H1 (cell line): ENCODE results near the gene DMXL1. TPM values are rescaled to one million over a fixed set of nuclear protein-coding genes. Genes with fewer than 3 reads are reported as not detected.

Source experiments
- CTCF ChIA-PET: fragments of 300-600 bp; sonication (Branson Sonifier 250); formaldehyde crosslinking; loops from one replicate; lab custom pipeline; 2021; ENCODE audit not compliant: partially characterized antibody; lab: Charles Lee
- POLR2A ChIA-PET: fragments of 300-600 bp; sonication (Branson Sonifier 250); formaldehyde crosslinking; loops from one replicate; lab custom pipeline; 2021; ENCODE audit warnings: inconsistent platforms; ENCODE audit not compliant: partially characterized antibody; lab: Charles Lee
- DNase-seq, 2 experiments: peaks; one replicate each; pipeline versions ENCODE4 v3.0.0 to v3.0.0-alpha.2; 2010 to 2022; ENCODE audit warnings: low spot score in 2 of 2, low read depth in 1 of 2, mixed read lengths in 1 of 2
- FAIRE-seq: peaks from 2 replicates; lab custom pipeline; 2011; peaks lifted over from hg19 to GRCh38; lab: Jason Lieb, UNC
- H2AFZ ChIP-seq: 2 replicates; pipeline ENCODE4 v1.8.1; 2012; ENCODE audit warnings: low read length, inconsistent platforms
- H2AK5ac ChIP-seq: 2 replicates; pipeline ENCODE4 v1.6.1; 2013; ENCODE audit warnings: low read depth, low read length
- H2BK120ac ChIP-seq: replicated peaks from 2 replicates; pipeline ENCODE3; 2013; ENCODE audit warnings: low read depth, low read length, inconsistent platforms
- H2BK12ac ChIP-seq: 2 replicates; pipeline ENCODE4 v1.6.1; 2013; ENCODE audit warnings: low read depth, low read length
- H2BK15ac ChIP-seq: 2 replicates; pipeline ENCODE4 v1.6.1; 2013; ENCODE audit warnings: low read length
- H2BK20ac ChIP-seq: 2 replicates; pipeline ENCODE4 v1.6.1; 2013; ENCODE audit warnings: low read length
- H2BK5ac ChIP-seq: 2 replicates; pipeline ENCODE4 v1.6.1; 2013; ENCODE audit warnings: low read depth, low read length
- H3K14ac ChIP-seq: 2 replicates; pipeline ENCODE4 v1.6.1; 2013; ENCODE audit warnings: inconsistent platforms; ENCODE audit not compliant: insufficient read length
- H3K18ac ChIP-seq: 2 replicates; pipeline ENCODE4 v1.6.1; 2013; ENCODE audit warnings: low read length; ENCODE audit errors: extremely low read depth
- H3K23ac ChIP-seq: 2 replicates; pipeline ENCODE4 v1.6.1; 2013; ENCODE audit warnings: inconsistent platforms; ENCODE audit not compliant: insufficient read length
- H3K23me2 ChIP-seq: 2 replicates; pipeline ENCODE4 v1.6.1; 2013; ENCODE audit warnings: low read depth, low read length
- H3K27ac ChIP-seq: 2 replicates; pipeline ENCODE4 v1.6.1; 2011; ENCODE audit warnings: low read depth, low read length, inconsistent platforms
- H3K27me3 ChIP-seq, 4 experiments: replicated peaks in 1 of 4; 1 replicate in 1 of 4; 2 replicates in 3 of 4; pipeline versions ENCODE4 v1.6.1 to v1.8.1; 2011 to 2013; ENCODE audit warnings: low read length in 3 of 4, mild to moderate bottlenecking in 3 of 4, inconsistent platforms in 2 of 4, mixed read lengths in 2 of 4, moderate library complexity in 1 of 4; ENCODE audit not compliant: control insufficient read depth in 3 of 4, insufficient read depth in 3 of 4; ENCODE audit errors: extremely low read depth in 1 of 4
- H3K36me3 ChIP-seq, 4 experiments: 2 replicates each; pipeline versions ENCODE4 v1.6.1 to v1.8.1; 2011 to 2013; ENCODE audit warnings: mild to moderate bottlenecking in 4 of 4, low read length in 3 of 4, moderate library complexity in 2 of 4, control low read depth in 1 of 4, inconsistent platforms in 1 of 4; ENCODE audit not compliant: insufficient read depth in 4 of 4, control insufficient read depth in 2 of 4
- H3K4ac ChIP-seq: replicated peaks from 2 replicates; pipeline ENCODE3; 2013; ENCODE audit warnings: low read length, low read depth, mixed read lengths, inconsistent platforms; ENCODE audit not compliant: insufficient read length
- H3K4me1 ChIP-seq, 4 experiments: replicated peaks in 1 of 4; 1 replicate in 1 of 4; 2 replicates in 3 of 4; pipeline versions ENCODE4 v1.6.1 to v1.8.1; 2011 to 2013; ENCODE audit warnings: low read length in 3 of 4, inconsistent platforms in 2 of 4, mixed read lengths in 1 of 4; ENCODE audit not compliant: insufficient read depth in 4 of 4, control insufficient read depth in 3 of 4
- H3K4me2 ChIP-seq, 2 experiments: 2 replicates each; pipeline versions ENCODE4 v1.6.1 to v1.8.1; 2011 to 2013; ENCODE audit warnings: low read depth in 2 of 2, low read length in 2 of 2, control low read depth in 1 of 2, inconsistent platforms in 1 of 2, mild to moderate bottlenecking in 1 of 2; ENCODE audit not compliant: insufficient read depth in 1 of 2
- H3K4me3 ChIP-seq, 4 experiments: fragments of 200-600, 300-600 bp in 1 of 4; sonication (generic), shearing (Covaris generic), sonication (Bioruptor Twin) in 1 of 4; 2 replicates each; pipeline versions ENCODE4 v1.5.1 to v1.8.1; 2011 to 2016; ENCODE audit warnings: low read length in 4 of 4, low read depth in 3 of 4, control low read depth in 2 of 4, inconsistent platforms in 2 of 4, mild to moderate bottlenecking in 2 of 4, mixed read lengths in 1 of 4, moderate library complexity in 1 of 4; ENCODE audit not compliant: insufficient read depth in 2 of 4; ENCODE audit errors: extremely low read depth in 1 of 4
- H3K56ac ChIP-seq: replicated peaks from 2 replicates; pipeline ENCODE3; 2013; ENCODE audit warnings: low read depth, mild to moderate bottlenecking, mixed read lengths, low read length, inconsistent platforms; ENCODE audit not compliant: insufficient read length
- H3K79me1 ChIP-seq: 2 replicates; pipeline ENCODE4 v1.6.1; 2013; ENCODE audit warnings: low read depth, low read length, control low read depth
- H3K79me2 ChIP-seq, 2 experiments: 2 replicates each; pipeline versions ENCODE4 v1.6.1 to v1.8.1; 2012 to 2013; ENCODE audit warnings: low read length in 2 of 2, mild to moderate bottlenecking in 2 of 2, inconsistent platforms in 1 of 2; ENCODE audit not compliant: insufficient read depth in 2 of 2, control insufficient read depth in 1 of 2
- H3K9ac ChIP-seq, 4 experiments: replicated peaks in 1 of 4; 1 replicate in 1 of 4; 2 replicates in 3 of 4; pipeline versions ENCODE4 v1.6.1 to v1.8.1; 2011 to 2013; ENCODE audit warnings: low read depth in 3 of 4, low read length in 3 of 4, control low read depth in 2 of 4, mild to moderate bottlenecking in 2 of 4, moderate library complexity in 2 of 4, inconsistent platforms in 1 of 4; ENCODE audit errors: extremely low read depth in 1 of 4
- H3K9me3 ChIP-seq, 2 experiments: 2 replicates each; pipeline versions ENCODE4 v1.6.1 to v1.8.1; 2012 to 2013; ENCODE audit warnings: mild to moderate bottlenecking in 2 of 2, moderate library complexity in 2 of 2, control low read depth in 1 of 2, inconsistent platforms in 1 of 2, low read depth in 1 of 2, low read length in 1 of 2, mixed read lengths in 1 of 2; ENCODE audit not compliant: insufficient read depth in 2 of 2
- H4K20me1 ChIP-seq, 2 experiments: replicated peaks in 1 of 2; 2 replicates each; pipeline versions ENCODE3 to v1.8.1; 2011 to 2013; ENCODE audit warnings: inconsistent platforms in 2 of 2, low read length in 2 of 2, mild to moderate bottlenecking in 1 of 2; ENCODE audit not compliant: insufficient read depth in 2 of 2, control insufficient read depth in 1 of 2
- H4K5ac ChIP-seq: 2 replicates; pipeline ENCODE4 v1.6.1; 2013; ENCODE audit warnings: low read length, low read depth, mixed read lengths, inconsistent platforms; ENCODE audit not compliant: insufficient read length
- H4K8ac ChIP-seq: 2 replicates; pipeline ENCODE4 v1.8.0; 2013; ENCODE audit warnings: mild to moderate bottlenecking, moderate library complexity, low read length, inconsistent platforms; ENCODE audit not compliant: insufficient read depth; ENCODE audit errors: extremely low read depth
- H4K91ac ChIP-seq: replicated peaks from 2 replicates; pipeline ENCODE3; 2013; ENCODE audit warnings: low read length, mixed read lengths, inconsistent platforms; ENCODE audit not compliant: insufficient read length
- ASH2L ChIP-seq: fragments of 200-600, 300-600 bp; sonication (generic); IDR thresholded peaks from one replicate; pipeline ENCODE4 v1.7.1; 2017; ENCODE audit warnings: low read length
- BACH1 ChIP-seq: IDR thresholded peaks from 2 replicates; pipeline ENCODE4 v1.6.1; 2012; ENCODE audit warnings: low read length, improper control_type of control experiment
- BCL11A ChIP-seq, 2 experiments: IDR thresholded peaks; one replicate each; pipeline ENCODE4 v1.6.1; 2011; ENCODE audit warnings: low read depth in 2 of 2, low read length in 2 of 2, mild to moderate bottlenecking in 2 of 2
- EZH2 ChIP-seq: fragments of 200-600 bp; sonication (generic); IDR thresholded peaks from 2 replicates; pipeline ENCODE4 v1.7.1; 2012; ENCODE audit warnings: low read depth, mild to moderate bottlenecking, moderate library complexity, low read length, inconsistent platforms; ENCODE audit not compliant: severe bottlenecking
- GABPA ChIP-seq: IDR thresholded peaks from 2 replicates; pipeline ENCODE4 v1.6.1; 2011; ENCODE audit warnings: mild to moderate bottlenecking, low read length, moderate library complexity, borderline replicate concordance; ENCODE audit not compliant: insufficient read depth
- MAFK ChIP-seq: IDR thresholded peaks from 2 replicates; pipeline ENCODE4 v1.6.1; 2012; ENCODE audit warnings: low read depth, mild to moderate bottlenecking, improper control_type of control experiment, low read length
- NRF1 ChIP-seq: IDR thresholded peaks from 2 replicates; pipeline ENCODE4 v1.6.1; 2011; ENCODE audit warnings: mild to moderate bottlenecking, low read depth, low read length, improper control_type of control experiment
- RNF2 ChIP-seq: fragments of 200-900, 300-1000 bp; sonication (generic); IDR thresholded peaks from 2 replicates; pipeline ENCODE4 v1.7.1; 2016; ENCODE audit warnings: borderline replicate concordance, low read depth, mild to moderate bottlenecking, antibody characterized with exemption, low read length; ENCODE audit not compliant: poor library complexity, severe bottlenecking; ENCODE audit errors: missing control alignments
- RXRA ChIP-seq: IDR thresholded peaks from 2 replicates; pipeline ENCODE4 v1.6.1; 2011; ENCODE audit warnings: low read depth, mild to moderate bottlenecking, low read length, moderate library complexity; ENCODE audit not compliant: insufficient read depth
- SIN3A ChIP-seq, 2 experiments: IDR thresholded peaks in 1 of 2; conservative IDR thresholded peaks in 1 of 2; 2 replicates each; pipeline ENCODE4 v1.6.1; 2011 to 2012; ENCODE audit warnings: low read length in 2 of 2, improper control_type of control experiment in 1 of 2, low read depth in 1 of 2, mild to moderate bottlenecking in 1 of 2
- TAF1 ChIP-seq: IDR thresholded peaks from 2 replicates; pipeline ENCODE4 v1.6.1; 2011; ENCODE audit warnings: mild to moderate bottlenecking, low read depth, low read length
- WGBS, 2 experiments: shearing (Covaris generic) in 1 of 2; methylation state at CpG; one replicate each; pipeline versions ENCODE4 v1.1.6 to v1.1.7; 2013 to 2015; ENCODE audit warnings: low lambda C conversion rate in 2 of 2, mixed read lengths in 2 of 2, inconsistent platforms in 1 of 2, low coverage in 1 of 2, missing lambda C conversion rate in 1 of 2; ENCODE audit not compliant: insufficient replicate concordance in 2 of 2, insufficient coverage in 1 of 2, insufficient read length in 1 of 2; ENCODE audit errors: extremely low coverage in 1 of 2, missing lambda C conversion rate in 1 of 2; 5-methylcytosine and 5-hydroxymethylcytosine counted together
- polyA plus RNA-seq, 7 experiments: library from polyadenylated mRNA; depleted of rRNA in 3 of 7; stranded (reverse) in 5 of 7; unstranded in 2 of 7; fragments of >200 nt in 5 of 7; fragments of 200-250 nt in 2 of 7; gene quantifications; 1 replicate in 5 of 7; 2 replicates in 1 of 7; 4 replicates in 1 of 7; pipeline versions ENCODE4 v1.2.1 to v1.2.3, GENCODE V29; 2011 to 2013; ENCODE audit warnings: missing spikeins in 2 of 7, mixed read lengths in 2 of 7
- total RNA-seq: library from RNA; stranded (reverse); fragmentation: NEBNext Ultra II Directional; extraction: Animal tissue kit (Norgen Biotek cat#: 25700); gene quantifications from 2 replicates; pipeline ENCODE4 v1.2.1, GENCODE V29; 2021

The DMXL1 gene
- total and polyA plus RNA-seq, 2 of the 8 experiments (the other 6 are each of a cell fraction or from before 2014, with no cell fraction given), result 10.1 to 43.9 TPM

DNA sequence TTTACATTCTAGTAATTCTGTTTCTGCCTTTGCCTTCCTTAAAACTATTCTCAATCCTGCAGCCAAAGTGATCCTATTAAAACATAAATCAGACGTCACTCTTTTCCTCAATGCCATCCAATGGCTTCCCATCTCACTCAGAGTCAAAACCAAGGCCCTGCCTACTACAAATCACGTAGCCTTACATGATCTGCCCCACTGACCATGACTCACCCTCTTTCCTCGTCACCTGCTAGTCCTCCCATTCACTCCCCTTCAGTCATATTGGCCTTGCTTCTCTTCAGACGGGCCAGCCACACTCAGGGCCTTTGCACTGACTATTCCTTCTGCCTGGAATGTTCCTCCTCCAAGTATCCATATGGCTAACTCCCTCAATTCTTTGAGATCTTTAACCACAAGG lies 39.0 kb upstream of the DMXL1 start:
- CTCF ChIA-PET, result interaction anchor here (0.7 to 1.9 kb wide), 6 partner anchors 10 to 419 kb away, joined by 3 to 6 read pairs (median 4); no protein-coding TSS in a partner anchor
- no peak for TF ChIP-seq GABPA
- no peak for TF ChIP-seq EZH2
- TF ChIP-seq NRF1, result no peak
- TF ChIP-seq BCL11A (IDR thresholded peaks at IDR 0.05; ENCODE audit: low read depth in 2 of 2, low read length in 2 of 2), result no peak
- no peak for TF ChIP-seq BACH1
- no peak for TF ChIP-seq MAFK
- no peak for TF ChIP-seq TAF1
- TF ChIP-seq RNF2, result no peak
- TF ChIP-seq RXRA, result no peak
- no peak for TF ChIP-seq ASH2L
- no peak for TF ChIP-seq SIN3A (conservative IDR thresholded peaks at IDR 0.05 in 1 of 2, IDR thresholded peaks at IDR 0.05 in 1 of 2; ENCODE audit: low read depth in 1 of 2, low read length in 2 of 2)

More for the DNA sequence above, 39.0 kb upstream of the DMXL1 start:
- no peaks in the 10 kb centered on the region for H4K20me1 ChIP-seq
- H3K23ac ChIP-seq, result no peak overlapping the region
- no peak overlapping the region for H4K8ac ChIP-seq
- no peak overlapping the region for H3K14ac ChIP-seq
- H3K79me1 ChIP-seq, result no peaks in the 10 kb centered on the region
- no peaks in the 10 kb centered on the region for H3K9me3 ChIP-seq
- H2BK15ac ChIP-seq, result no peak overlapping the region
- H3K36me3 ChIP-seq, result no peaks in the 10 kb centered on the region
- H2BK12ac ChIP-seq, result no peak overlapping the region
- no peak overlapping the region for H2BK5ac ChIP-seq
- H3K27me3 ChIP-seq, result no peaks in the 10 kb centered on the region
- peaks cover 0 to 10% (median 6%) of the 10 kb centered on the region in 4 experiments; a peak in 4 of 7 replicates for H3K4me1 ChIP-seq
- no peak overlapping the region for H3K9ac ChIP-seq
- H3K23me2 ChIP-seq, result no peaks in the 10 kb centered on the region
- H4K91ac ChIP-seq, result no peak overlapping the region
- DNase-seq (no peak), FAIRE-seq (no peak)
- no peak overlapping the region for H3K18ac ChIP-seq
- H3K27ac ChIP-seq, result no peak overlapping the region
- H4K5ac ChIP-seq, result no peak overlapping the region
- no peak overlapping the region for H3K56ac ChIP-seq
- POLR2A ChIA-PET, result no interaction called here
- no peak overlapping the region for H2BK120ac ChIP-seq
- no peak overlapping the region for H2AK5ac ChIP-seq
- no peaks in the 10 kb centered on the region for H3K79me2 ChIP-seq
- no peak overlapping the region for H3K4me3 ChIP-seq
- H2AFZ ChIP-seq, result no peak overlapping the region
- 0 out of 2 replicates have a peak overlapping the region, but pooled peaks have one; percentile 11 for H2BK20ac ChIP-seq
- no peak overlapping the region for H3K4ac ChIP-seq
- 70% methylated on average over 4 of the region's 4 CpGs; no CpG with 5 or more reads in 1 of the 2 experiments for WGBS, 2 experiments
- H3K4me2 ChIP-seq, result no peak overlapping the region
